Loucy (cell line): ENCODE data around the gene KIF22.

Experiments
- CTCF ChIP-seq: fragments of 200-600 bp; sonication (generic); conservative IDR thresholded peaks from 2 replicates; pipeline ENCODE4 v1.5.1; 2014; ENCODE audit warnings: mild to moderate bottlenecking, antibody characterized with exemption, low read length
- EZH2phosphoT487 ChIP-seq: fragments of 200-600 bp; IDR thresholded peaks from 2 replicates; pipeline ENCODE4 v1.6.1; 2018; ENCODE audit warnings: antibody characterized with exemption, mild to moderate bottlenecking, moderate library complexity, borderline replicate concordance

- TF ChIP-seq CTCF (peak; percentile 56), EZH2phosphoT487 (no peak)
Observed at GRCh38 chr16:29807426-29808218, 17.1 kb downstream of the KIF22 start.
